Raji (cell line): ENCODE results near the gene PSMA2.
A peak's percentile ranks its signal among the peaks of the same experiment; 100 is the strongest.

Experiments
- POLR2A ChIP-seq: IDR thresholded peaks from 2 replicates; pipeline ENCODE4 v1.6.1; 2011; ENCODE audit warnings: low read depth, low read length, control low read depth; ENCODE audit not compliant: insufficient read depth

PSMA2 gene

GRCh38 chr7:42925630-42926029, 6.3 kb downstream of the PSMA2 start:
- no peak for TF ChIP-seq POLR2A

GRCh38 chr7:42924223-42924838, 7.6 kb downstream of the PSMA2 start:
- no peak for TF ChIP-seq POLR2A

GRCh38 chr7:42922017-42922753, 9.8 kb downstream of the PSMA2 start:
- no peak for TF ChIP-seq POLR2A

- no peak for TF ChIP-seq POLR2A
Measured at GRCh38 chr7:42915356-42915755, 16.6 kb downstream of the PSMA2 start.

GRCh38 chr7:42914421-42915045, 17.4 kb downstream of the PSMA2 start:
- no peak for TF ChIP-seq POLR2A

- TF ChIP-seq POLR2A = no peak
Measured at GRCh38 chr7:42914009-42914408, 18.0 kb downstream of the PSMA2 start.

- TF ChIP-seq POLR2A = no peak
Measured at GRCh38 chr7:42913591-42913990, 18.4 kb downstream of the PSMA2 start.

- TF ChIP-seq POLR2A = peak; percentile 60
Measured at GRCh38 chr7:42911454-42912447, 20.2 kb downstream of the PSMA2 start, which contains the start of gene C7orf25. Gene C7orf25 (minus strand): TSS chr7:42912070. CDS start chr7:42910900, 1,170 bp downstream.

- no peak for TF ChIP-seq POLR2A
Measured at GRCh38 chr7:42910306-42910705, 21.7 kb downstream of the PSMA2 start.

- TF ChIP-seq POLR2A = no peak
Measured at GRCh38 chr7:42907316-42907715, 24.7 kb downstream of the PSMA2 start.

GRCh38 chr7:42906181-42906580, 25.8 kb downstream of the PSMA2 start:
- TF ChIP-seq POLR2A = no peak

- TF ChIP-seq POLR2A = no peak
Measured at GRCh38 chr7:42902331-42902730, 29.6 kb downstream of the PSMA2 start.

GRCh38 chr7:42900842-42901241, 31.1 kb downstream of the PSMA2 start:
- TF ChIP-seq POLR2A = no peak

GRCh38 chr7:42893346-42894240, 38.4 kb downstream of the PSMA2 start:
- no peak for TF ChIP-seq POLR2A
